HG03039 (cell line): ENCODE measurements around the gene PCAT6.

ENCODE experiments used
- ATAC-seq: cut with Tn5 transposase; IDR thresholded peaks from one replicate; pipeline ENCODE4 v1.9.1; 2021; ENCODE audit warnings: mild to moderate bottlenecking, moderate library complexity; ENCODE audit not compliant: unreplicated experiment

PCAT6 gene

GRCh38 chr1:202844259-202844658, 33.5 kb downstream of the PCAT6 start:
- ATAC-seq: no peak

- ATAC-seq: no peak
Observed at GRCh38 chr1:202844935-202845334, 34.2 kb downstream of the PCAT6 start.

- peak; percentile 70 for ATAC-seq
Observed at GRCh38 chr1:202848191-202848542, 37.4 kb downstream of the PCAT6 start.

GRCh38 chr1:202850593-202851362, 40.0 kb downstream of the PCAT6 start:
- no peak for ATAC-seq

- ATAC-seq: no peak
Observed at GRCh38 chr1:202852163-202852904, 41.6 kb downstream of the PCAT6 start.

GRCh38 chr1:202854787-202855186, 44.0 kb downstream of the PCAT6 start:
- no peak for ATAC-seq

GRCh38 chr1:202856014-202856413, 45.3 kb downstream of the PCAT6 start:
- no peak for ATAC-seq

- ATAC-seq: no peak
Observed at GRCh38 chr1:202857136-202857610, 46.4 kb downstream of the PCAT6 start.

- no peak for ATAC-seq
Observed at GRCh38 chr1:202858331-202858730, 47.6 kb downstream of the PCAT6 start.

GRCh38 chr1:202858789-202859414, 48.1 kb downstream of the PCAT6 start:
- no peak for ATAC-seq

GRCh38 chr1:202860744-202861419, 50.1 kb downstream of the PCAT6 start:
- ATAC-seq: peak; percentile 24
